Dendritic cell treated with granulocyte-macrophage colony-stimulating factor and Interleukin-4, amounts not matched to agents 40 ng/mL and 50 ng/mL, for 4 days (primary cell): ENCODE data around the gene HHAT.

Experiments used
- H3K27ac Mint-ChIP-seq: one replicate; pipeline ENCODE4 v1.8.0; 2022; ENCODE audit warnings: mild to moderate bottlenecking, mixed read lengths
- H3K27me3 Mint-ChIP-seq: one replicate; pipeline ENCODE4 v1.8.0; 2022; ENCODE audit warnings: mild to moderate bottlenecking, mixed read lengths
- H3K36me3 Mint-ChIP-seq: one replicate; pipeline ENCODE4 v1.8.0; 2022; ENCODE audit warnings: low read depth, mixed read lengths
- H3K4me1 Mint-ChIP-seq: one replicate; pipeline ENCODE4 v1.8.0; 2022; ENCODE audit warnings: low read depth, mixed read lengths
- H3K4me3 Mint-ChIP-seq: one replicate; pipeline ENCODE4 v1.8.0; 2022; ENCODE audit warnings: mild to moderate bottlenecking, moderate library complexity, mixed read lengths
- H3K9me3 Mint-ChIP-seq: one replicate; pipeline ENCODE4 v1.8.0; 2022; ENCODE audit warnings: mixed read lengths
- intact Hi-C: fragments of 100-400 bp; cut with micrococcal nuclease; formaldehyde crosslinking; loops from one replicate; pipeline ENCODE4 v1.15.0; 2022

The HHAT gene

GRCh38 chr1:210631399-210631798 lies 302.7 kb downstream of the HHAT start:
- Mint-ChIP-seq H3K4me3 (no peak overlapping the region), H3K9me3 (no peaks in the 10 kb centered on the region), H3K36me3 (no peaks in the 10 kb centered on the region), H3K27ac (no peak overlapping the region), H3K4me1 (no peaks in the 10 kb centered on the region), H3K27me3 (no peaks in the 10 kb centered on the region)
- intact Hi-C loops, result no loop called here

- Mint-ChIP-seq H3K9me3 (no peaks in the 10 kb centered on the region), H3K27me3 (no peaks in the 10 kb centered on the region), H3K27ac (no peak overlapping the region), H3K4me3 (no peak overlapping the region), H3K36me3 (no peaks in the 10 kb centered on the region), H3K4me1 (no peaks in the 10 kb centered on the region)
- intact Hi-C loops, result no loop called here
Observed at GRCh38 chr1:210633140-210633539, 304.4 kb downstream of the HHAT start.

GRCh38 chr1:210633636-210634035 lies 304.9 kb downstream of the HHAT start:
- Mint-ChIP-seq H3K4me3 (no peak overlapping the region), H3K27ac (no peak overlapping the region), H3K27me3 (no peaks in the 10 kb centered on the region), H3K4me1 (no peaks in the 10 kb centered on the region), H3K36me3 (no peaks in the 10 kb centered on the region), H3K9me3 (no peaks in the 10 kb centered on the region)
- intact Hi-C loops, result no loop called here

- Mint-ChIP-seq H3K4me3 (no peak overlapping the region), H3K9me3 (no peaks in the 10 kb centered on the region), H3K27me3 (no peaks in the 10 kb centered on the region), H3K27ac (no peak overlapping the region), H3K4me1 (no peaks in the 10 kb centered on the region), H3K36me3 (no peaks in the 10 kb centered on the region)
- intact Hi-C loops, result no loop called here
Observed at GRCh38 chr1:210635108-210635507, 306.4 kb downstream of the HHAT start.

GRCh38 chr1:210641582-210641981 lies 312.9 kb downstream of the HHAT start:
- Mint-ChIP-seq H3K36me3 (no peaks in the 10 kb centered on the region), H3K4me1 (no peaks in the 10 kb centered on the region), H3K4me3 (no peak overlapping the region), H3K27me3 (no peaks in the 10 kb centered on the region), H3K27ac (no peak overlapping the region), H3K9me3 (no peaks in the 10 kb centered on the region)
- intact Hi-C loops, result no loop called here

- no peaks in the 10 kb centered on the region for H3K27me3 Mint-ChIP-seq
- H3K4me3 Mint-ChIP-seq, result no peak overlapping the region
- intact Hi-C loops, result no loop called here
- no peaks in the 10 kb centered on the region for H3K9me3 Mint-ChIP-seq
- no peaks in the 10 kb centered on the region for H3K4me1 Mint-ChIP-seq
- no peak overlapping the region for H3K27ac Mint-ChIP-seq
- no peaks in the 10 kb centered on the region for H3K36me3 Mint-ChIP-seq
Observed at GRCh38 chr1:210645582-210646257, 317.0 kb downstream of the HHAT start.

GRCh38 chr1:210646258-210646616 lies 317.5 kb downstream of the HHAT start:
- no peaks in the 10 kb centered on the region for H3K9me3 Mint-ChIP-seq
- intact Hi-C loops, result no loop called here
- H3K4me3 Mint-ChIP-seq, result no peak overlapping the region
- no peak overlapping the region for H3K27ac Mint-ChIP-seq
- no peaks in the 10 kb centered on the region for H3K27me3 Mint-ChIP-seq
- H3K4me1 Mint-ChIP-seq, result no peaks in the 10 kb centered on the region
- no peaks in the 10 kb centered on the region for H3K36me3 Mint-ChIP-seq

- intact Hi-C loops, result no loop called here
- Mint-ChIP-seq H3K4me3 (no peak overlapping the region), H3K36me3 (no peaks in the 10 kb centered on the region), H3K27me3 (no peaks in the 10 kb centered on the region), H3K4me1 (no peaks in the 10 kb centered on the region), H3K9me3 (no peaks in the 10 kb centered on the region), H3K27ac (no peak overlapping the region)
Observed at GRCh38 chr1:210647406-210648333, 319.0 kb downstream of the HHAT start.

- no peak overlapping the region for H3K4me3 Mint-ChIP-seq
- intact Hi-C loops, result no loop called here
- no peak overlapping the region for H3K27ac Mint-ChIP-seq
- H3K27me3 Mint-ChIP-seq, result no peaks in the 10 kb centered on the region
- H3K36me3 Mint-ChIP-seq, result no peaks in the 10 kb centered on the region
- peaks cover 5% of the 10 kb centered on the region for H3K9me3 Mint-ChIP-seq
- no peaks in the 10 kb centered on the region for H3K4me1 Mint-ChIP-seq
Observed at GRCh38 chr1:210648588-210649269, 320.0 kb downstream of the HHAT start.

GRCh38 chr1:210650403-210650802 lies 321.7 kb downstream of the HHAT start:
- Mint-ChIP-seq H3K4me3 (no peak overlapping the region), H3K4me1 (no peaks in the 10 kb centered on the region), H3K27me3 (no peaks in the 10 kb centered on the region), H3K9me3 (peaks cover 11% of the 10 kb centered on the region), H3K27ac (no peak overlapping the region), H3K36me3 (no peaks in the 10 kb centered on the region)
- intact Hi-C loops, result no loop called here

- Mint-ChIP-seq H3K27ac (no peak overlapping the region), H3K4me3 (no peak overlapping the region), H3K27me3 (no peaks in the 10 kb centered on the region), H3K4me1 (no peaks in the 10 kb centered on the region), H3K36me3 (no peaks in the 10 kb centered on the region), H3K9me3 (peaks cover 11% of the 10 kb centered on the region)
- intact Hi-C loops, result no loop called here
Observed at GRCh38 chr1:210652329-210652954, 323.7 kb downstream of the HHAT start.

- Mint-ChIP-seq H3K4me3 (no peak overlapping the region), H3K4me1 (no peaks in the 10 kb centered on the region), H3K27ac (no peak overlapping the region), H3K9me3 (peaks cover 19% of the 10 kb centered on the region), H3K36me3 (no peaks in the 10 kb centered on the region), H3K27me3 (no peaks in the 10 kb centered on the region)
- intact Hi-C loops, result no loop called here
Observed at GRCh38 chr1:210653771-210654170, 325.1 kb downstream of the HHAT start.

- Mint-ChIP-seq H3K27me3 (no peaks in the 10 kb centered on the region), H3K36me3 (no peaks in the 10 kb centered on the region), H3K9me3 (peaks cover 21% of the 10 kb centered on the region), H3K27ac (no peak overlapping the region), H3K4me3 (no peak overlapping the region), H3K4me1 (no peaks in the 10 kb centered on the region)
- intact Hi-C loops, result no loop called here
Observed at GRCh38 chr1:210654176-210654981, 325.7 kb downstream of the HHAT start.
